ENCODE data around the gene RYR2. TPM values are rescaled to one million over a fixed set of nuclear protein-coding genes. Genes with fewer than 3 reads are reported as not detected.

The RYR2 gene
- total RNA-seq, 6 experiments from 2014 or later = 0.05 to 0.17 TPM; not detected in 4

DNA sequence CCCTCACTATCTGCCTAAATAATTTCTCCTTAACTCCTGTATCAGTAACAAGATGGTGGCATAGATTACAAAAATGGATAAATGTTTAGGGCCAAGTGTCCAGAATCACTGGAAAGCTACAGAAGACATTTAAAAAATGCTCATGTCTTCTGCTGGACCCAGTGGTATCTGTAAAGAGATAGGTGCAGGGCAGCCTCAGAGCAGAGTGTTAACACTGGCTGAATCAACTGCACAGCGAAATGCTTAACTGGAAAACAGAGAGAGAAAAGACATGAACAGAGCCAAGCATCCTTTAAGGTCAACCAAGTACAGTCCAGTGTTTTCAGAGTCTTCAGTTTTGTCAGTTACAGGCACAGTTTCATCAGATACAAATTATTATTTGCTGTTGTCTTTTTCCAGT is 429.4 kb downstream of the RYR2 start:
- TF ChIP-seq, protein P1, sequence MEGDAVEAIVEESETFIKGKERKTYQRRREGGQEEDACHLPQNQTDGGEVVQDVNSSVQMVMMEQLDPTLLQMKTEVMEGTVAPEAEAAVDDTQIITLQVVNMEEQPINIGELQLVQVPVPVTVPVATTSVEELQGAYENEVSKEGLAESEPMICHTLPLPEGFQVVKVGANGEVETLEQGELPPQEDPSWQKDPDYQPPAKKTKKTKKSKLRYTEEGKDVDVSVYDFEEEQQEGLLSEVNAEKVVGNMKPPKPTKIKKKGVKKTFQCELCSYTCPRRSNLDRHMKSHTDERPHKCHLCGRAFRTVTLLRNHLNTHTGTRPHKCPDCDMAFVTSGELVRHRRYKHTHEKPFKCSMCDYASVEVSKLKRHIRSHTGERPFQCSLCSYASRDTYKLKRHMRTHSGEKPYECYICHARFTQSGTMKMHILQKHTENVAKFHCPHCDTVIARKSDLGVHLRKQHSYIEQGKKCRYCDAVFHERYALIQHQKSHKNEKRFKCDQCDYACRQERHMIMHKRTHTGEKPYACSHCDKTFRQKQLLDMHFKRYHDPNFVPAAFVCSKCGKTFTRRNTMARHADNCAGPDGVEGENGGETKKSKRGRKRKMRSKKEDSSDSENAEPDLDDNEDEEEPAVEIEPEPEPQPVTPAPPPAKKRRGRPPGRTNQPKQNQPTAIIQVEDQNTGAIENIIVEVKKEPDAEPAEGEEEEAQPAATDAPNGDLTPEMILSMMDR (IDR thresholded peaks at IDR 0.05) = no peak
- DNase-seq = no peak
- no peaks in the 10 kb centered on the region for H3K4me1 Mint-ChIP-seq (ENCODE audit: low read depth)
- H3K27me3 Mint-ChIP-seq (ENCODE audit: insufficient read depth) = no peaks in the 10 kb centered on the region; the same call in 1 of the 2 replicates
- no peak overlapping the region for H3K27ac Mint-ChIP-seq
- no peaks in the 10 kb centered on the region for H3K36me3 Mint-ChIP-seq (ENCODE audit: low read depth)
- peaks cover 36% of the 10 kb centered on the region for H3K9me3 Mint-ChIP-seq
- no peak overlapping the region for H3K4me3 Mint-ChIP-seq

GRCh38 chr1:237471956-237472355 is 430.0 kb downstream of the RYR2 start:
- Mint-ChIP-seq H3K4me3 (no peak overlapping the region), H3K36me3 (ENCODE audit: low read depth) (no peaks in the 10 kb centered on the region), H3K27me3 (ENCODE audit: insufficient read depth) (no peaks in the 10 kb centered on the region; the same call in 1 of the 2 replicates), H3K4me1 (ENCODE audit: low read depth) (no peaks in the 10 kb centered on the region), H3K9me3 (peaks cover 40% of the 10 kb centered on the region), H3K27ac (no peak overlapping the region)
- no peak for DNase-seq
- TF ChIP-seq, protein P1 (IDR thresholded peaks at IDR 0.05) = no peak

- TF ChIP-seq, protein P1 (IDR thresholded peaks at IDR 0.05) = no peak
- H3K36me3 Mint-ChIP-seq (ENCODE audit: low read depth) = no peaks in the 10 kb centered on the region
- H3K4me3 Mint-ChIP-seq = no peak overlapping the region
- peaks cover 26% of the 10 kb centered on the region for H3K9me3 Mint-ChIP-seq
- H3K27me3 Mint-ChIP-seq (ENCODE audit: insufficient read depth) = no peaks in the 10 kb centered on the region; the same call in 1 of the 2 replicates
- no peak for DNase-seq
- H3K4me1 Mint-ChIP-seq (ENCODE audit: low read depth) = no peaks in the 10 kb centered on the region
- no peak overlapping the region for H3K27ac Mint-ChIP-seq
Measured at GRCh38 chr1:237473854-237474253, 431.9 kb downstream of the RYR2 start.

GRCh38 chr1:237478082-237478481 is 436.1 kb downstream of the RYR2 start:
- TF ChIP-seq, protein P1 (IDR thresholded peaks at IDR 0.05) = no peak
- Mint-ChIP-seq H3K36me3 (ENCODE audit: low read depth) (peaks cover 3% of the 10 kb centered on the region; the same call in 1 of the 2 replicates), H3K4me3 (no peak overlapping the region), H3K9me3 (peaks cover 34% of the 10 kb centered on the region), H3K27me3 (ENCODE audit: insufficient read depth) (no peaks in the 10 kb centered on the region; the same call in 1 of the 2 replicates), H3K27ac (no peak overlapping the region), H3K4me1 (ENCODE audit: low read depth) (no peaks in the 10 kb centered on the region)
- no peak for DNase-seq

GRCh38 chr1:237478842-237479241 is 436.9 kb downstream of the RYR2 start:
- TF ChIP-seq, protein P1 (IDR thresholded peaks at IDR 0.05) = no peak
- no peak for DNase-seq
- Mint-ChIP-seq H3K9me3 (peaks cover 37% of the 10 kb centered on the region), H3K27ac (no peak overlapping the region), H3K27me3 (ENCODE audit: insufficient read depth) (no peaks in the 10 kb centered on the region), H3K4me3 (no peak overlapping the region), H3K36me3 (ENCODE audit: low read depth) (peaks cover 5% of the 10 kb centered on the region; the same call in 1 of the 2 replicates), H3K4me1 (ENCODE audit: low read depth) (no peaks in the 10 kb centered on the region)

- no peak overlapping the region for H3K4me3 Mint-ChIP-seq
- no peak for DNase-seq
- H3K9me3 Mint-ChIP-seq = peaks cover 41% of the 10 kb centered on the region
- TF ChIP-seq, protein P1 (IDR thresholded peaks at IDR 0.05) = no peak
- no peak overlapping the region for H3K27ac Mint-ChIP-seq
- H3K4me1 Mint-ChIP-seq (ENCODE audit: low read depth) = no peaks in the 10 kb centered on the region
- H3K27me3 Mint-ChIP-seq (ENCODE audit: insufficient read depth) = no peaks in the 10 kb centered on the region
- peaks cover 5% of the 10 kb centered on the region; the same call in 1 of the 2 replicates for H3K36me3 Mint-ChIP-seq (ENCODE audit: low read depth)
Measured at GRCh38 chr1:237482777-237483176, 440.8 kb downstream of the RYR2 start.
